Measurements from ENCODE around the gene MVB12B. TPM values are rescaled to one million over a fixed set of nuclear protein-coding genes. Genes with fewer than 3 reads are reported as not detected.

Gene MVB12B
- total RNA-seq, 1 donor from 2014 or later: 0.26 TPM

- no peak overlapping the region for H3K4me3 ChIP-seq (ENCODE audit: low read depth, low read length)
- no peaks in the 10 kb centered on the region for H3K36me3 ChIP-seq (ENCODE audit: control insufficient read depth, insufficient read depth, low read length)
- no peak for TF ChIP-seq CTCF (IDR thresholded peaks at IDR 0.05; ENCODE audit: insufficient read depth, low read length, severe bottlenecking)
- DNase-seq (ENCODE audit: low read depth) (peak; percentile 78), FAIRE-seq (peak; percentile 97)
- H3K27me3 ChIP-seq (ENCODE audit: control insufficient read depth, insufficient read depth, low read length): peaks cover 24% of the 10 kb centered on the region
These were observed 190.6 kb downstream of the MVB12B start for GRCh38 chr9:126516936-126517832.

- Histone ChIP-seq H3K27me3 (ENCODE audit: control insufficient read depth, insufficient read depth, low read length) (peaks cover 29% of the 10 kb centered on the region), H3K4me3 (ENCODE audit: low read depth, low read length) (no peak overlapping the region), H3K36me3 (ENCODE audit: control insufficient read depth, insufficient read depth, low read length) (no peaks in the 10 kb centered on the region)
- TF ChIP-seq CTCF (IDR thresholded peaks at IDR 0.05; ENCODE audit: insufficient read depth, low read length, severe bottlenecking): no peak
- no peak for FAIRE-seq
- DNase-seq (ENCODE audit: low read depth): no peak
These were observed 191.3 kb downstream of the MVB12B start for GRCh38 chr9:126517833-126518356.

GRCh38 chr9:126518763-126519162 is 192.1 kb downstream of the MVB12B start:
- no peaks in the 10 kb centered on the region for H3K36me3 ChIP-seq (ENCODE audit: control insufficient read depth, insufficient read depth, low read length)
- H3K4me3 ChIP-seq (ENCODE audit: low read depth, low read length): no peak overlapping the region
- DNase-seq (ENCODE audit: low read depth) (no peak), FAIRE-seq (no peak)
- H3K27me3 ChIP-seq (ENCODE audit: control insufficient read depth, insufficient read depth, low read length): peaks cover 28% of the 10 kb centered on the region
- TF ChIP-seq CTCF (IDR thresholded peaks at IDR 0.05; ENCODE audit: insufficient read depth, low read length, severe bottlenecking): no peak

- H3K36me3 ChIP-seq (ENCODE audit: control insufficient read depth, insufficient read depth, low read length): no peaks in the 10 kb centered on the region
- DNase-seq (ENCODE audit: low read depth) (no peak), FAIRE-seq (no peak)
- no peak for TF ChIP-seq CTCF (IDR thresholded peaks at IDR 0.05; ENCODE audit: insufficient read depth, low read length, severe bottlenecking)
- H3K4me3 ChIP-seq (ENCODE audit: low read depth, low read length): no peak overlapping the region
- peaks cover 27% of the 10 kb centered on the region for H3K27me3 ChIP-seq (ENCODE audit: control insufficient read depth, insufficient read depth, low read length)
These were observed 193.2 kb downstream of the MVB12B start for GRCh38 chr9:126519660-126520420.

GRCh38 chr9:126520453-126520852 is 193.8 kb downstream of the MVB12B start:
- no peak for DNase-seq (ENCODE audit: low read depth)
- Histone ChIP-seq H3K4me3 (ENCODE audit: low read depth, low read length) (no peak overlapping the region), H3K36me3 (ENCODE audit: control insufficient read depth, insufficient read depth, low read length) (no peaks in the 10 kb centered on the region), H3K27me3 (ENCODE audit: control insufficient read depth, insufficient read depth, low read length) (peaks cover 27% of the 10 kb centered on the region)
- FAIRE-seq: no peak
- TF ChIP-seq CTCF (IDR thresholded peaks at IDR 0.05; ENCODE audit: insufficient read depth, low read length, severe bottlenecking): no peak

Measured in bronchial epithelial cell (primary cell).